Measurements from ENCODE around the gene VTI1A.

DNA sequence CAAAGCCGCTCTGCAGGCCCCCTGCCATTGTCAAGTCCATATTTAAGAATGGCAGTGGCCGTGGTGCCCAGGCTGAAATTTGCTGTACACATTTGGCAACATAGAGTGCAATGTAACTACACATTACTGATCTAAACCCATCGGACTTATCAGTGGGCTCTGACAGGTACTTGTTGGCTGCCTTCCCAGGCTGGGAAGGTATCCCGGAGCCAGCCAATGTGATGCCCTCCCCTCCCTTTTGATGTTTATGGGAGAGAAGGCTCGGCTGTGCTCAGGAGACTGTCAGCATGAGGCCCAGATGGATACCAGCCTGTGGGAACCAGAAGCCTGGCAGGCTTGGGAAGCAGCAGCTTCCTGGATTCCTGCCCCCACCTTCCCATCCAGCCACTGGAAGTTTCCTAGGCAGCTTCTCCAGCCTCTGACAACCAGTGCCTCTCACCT lies 357.0 kb downstream of the VTI1A start:
- TF ChIP-seq, protein P1, sequence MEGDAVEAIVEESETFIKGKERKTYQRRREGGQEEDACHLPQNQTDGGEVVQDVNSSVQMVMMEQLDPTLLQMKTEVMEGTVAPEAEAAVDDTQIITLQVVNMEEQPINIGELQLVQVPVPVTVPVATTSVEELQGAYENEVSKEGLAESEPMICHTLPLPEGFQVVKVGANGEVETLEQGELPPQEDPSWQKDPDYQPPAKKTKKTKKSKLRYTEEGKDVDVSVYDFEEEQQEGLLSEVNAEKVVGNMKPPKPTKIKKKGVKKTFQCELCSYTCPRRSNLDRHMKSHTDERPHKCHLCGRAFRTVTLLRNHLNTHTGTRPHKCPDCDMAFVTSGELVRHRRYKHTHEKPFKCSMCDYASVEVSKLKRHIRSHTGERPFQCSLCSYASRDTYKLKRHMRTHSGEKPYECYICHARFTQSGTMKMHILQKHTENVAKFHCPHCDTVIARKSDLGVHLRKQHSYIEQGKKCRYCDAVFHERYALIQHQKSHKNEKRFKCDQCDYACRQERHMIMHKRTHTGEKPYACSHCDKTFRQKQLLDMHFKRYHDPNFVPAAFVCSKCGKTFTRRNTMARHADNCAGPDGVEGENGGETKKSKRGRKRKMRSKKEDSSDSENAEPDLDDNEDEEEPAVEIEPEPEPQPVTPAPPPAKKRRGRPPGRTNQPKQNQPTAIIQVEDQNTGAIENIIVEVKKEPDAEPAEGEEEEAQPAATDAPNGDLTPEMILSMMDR (IDR thresholded peaks at IDR 0.05): no peak
- TF ChIP-seq POLR2A (IDR thresholded peaks at IDR 0.05): no peak

Data from thyroid gland (tissue), 4 donors.